HG02840 (cell line): ENCODE measurements around the gene MYO1C.
"Not testable (repeated sequence)": the region's sequence is repeated elsewhere in the genome, so short reads cannot be mapped to it uniquely, and the experiment has no call there.

ENCODE experiments used
- ATAC-seq: cut with Tn5 transposase; IDR thresholded peaks from one replicate; pipeline ENCODE4 v1.9.1; 2021; ENCODE audit warnings: mild to moderate bottlenecking, moderate library complexity, moderate number of reproducible peaks; ENCODE audit not compliant: unreplicated experiment, low FRiP score

MYO1C gene

GRCh38 chr17:1508709-1509108 is 16.2 kb upstream of the MYO1C start:
- not testable (repeated sequence) for ATAC-seq

- ATAC-seq: no peak
Measured at GRCh38 chr17:1506649-1507267, 14.3 kb upstream of the MYO1C start.

- ATAC-seq: no peak
Measured at GRCh38 chr17:1505586-1505985, 13.1 kb upstream of the MYO1C start.

GRCh38 chr17:1504866-1505265 is 12.4 kb upstream of the MYO1C start:
- ATAC-seq: no peak

GRCh38 chr17:1503699-1504098 is 11.2 kb upstream of the MYO1C start:
- no peak for ATAC-seq

GRCh38 chr17:1498869-1499268 is 6.4 kb upstream of the MYO1C start:
- ATAC-seq: no peak

GRCh38 chr17:1498233-1498632 is 5.7 kb upstream of the MYO1C start:
- no peak for ATAC-seq

GRCh38 chr17:1497831-1498230 is 5.3 kb upstream of the MYO1C start:
- ATAC-seq: no peak

- ATAC-seq: no peak
Measured at GRCh38 chr17:1496869-1497268, 4.4 kb upstream of the MYO1C start.

GRCh38 chr17:1495265-1495989 is 2.9 kb upstream of the MYO1C start:
- ATAC-seq: no peak

- no peak for ATAC-seq
Measured at GRCh38 chr17:1494736-1495253, 2.3 kb upstream of the MYO1C start.

GRCh38 chr17:1494203-1494602 is 1.7 kb upstream of the MYO1C start:
- no peak for ATAC-seq

GRCh38 chr17:1493291-1493980 is 950 bp upstream of the MYO1C start:
- ATAC-seq: no peak

GRCh38 chr17:1491443-1492248 is 840 bp downstream of the MYO1C start:
- peak; percentile 32 for ATAC-seq

- ATAC-seq: no peak
Measured at GRCh38 chr17:1490643-1491442, 1.6 kb downstream of the MYO1C start.

GRCh38 chr17:1488826-1489270 is 3.6 kb downstream of the MYO1C start:
- no peak for ATAC-seq

- no peak for ATAC-seq
Measured at GRCh38 chr17:1487939-1488825, 4.3 kb downstream of the MYO1C start.

- no peak for ATAC-seq
Measured at GRCh38 chr17:1486802-1487695, 5.4 kb downstream of the MYO1C start.
